ENCODE results near the gene DOC2A. TPM values are rescaled to one million over a fixed set of nuclear protein-coding genes. Genes with fewer than 3 reads are reported as not detected.

The DOC2A gene
- total and polyA plus RNA-seq, 2 donors (not counting 3 experiments of a cell fraction or from before 2014, with no cell fraction given): 0.60 to 0.63 TPM

DNA sequence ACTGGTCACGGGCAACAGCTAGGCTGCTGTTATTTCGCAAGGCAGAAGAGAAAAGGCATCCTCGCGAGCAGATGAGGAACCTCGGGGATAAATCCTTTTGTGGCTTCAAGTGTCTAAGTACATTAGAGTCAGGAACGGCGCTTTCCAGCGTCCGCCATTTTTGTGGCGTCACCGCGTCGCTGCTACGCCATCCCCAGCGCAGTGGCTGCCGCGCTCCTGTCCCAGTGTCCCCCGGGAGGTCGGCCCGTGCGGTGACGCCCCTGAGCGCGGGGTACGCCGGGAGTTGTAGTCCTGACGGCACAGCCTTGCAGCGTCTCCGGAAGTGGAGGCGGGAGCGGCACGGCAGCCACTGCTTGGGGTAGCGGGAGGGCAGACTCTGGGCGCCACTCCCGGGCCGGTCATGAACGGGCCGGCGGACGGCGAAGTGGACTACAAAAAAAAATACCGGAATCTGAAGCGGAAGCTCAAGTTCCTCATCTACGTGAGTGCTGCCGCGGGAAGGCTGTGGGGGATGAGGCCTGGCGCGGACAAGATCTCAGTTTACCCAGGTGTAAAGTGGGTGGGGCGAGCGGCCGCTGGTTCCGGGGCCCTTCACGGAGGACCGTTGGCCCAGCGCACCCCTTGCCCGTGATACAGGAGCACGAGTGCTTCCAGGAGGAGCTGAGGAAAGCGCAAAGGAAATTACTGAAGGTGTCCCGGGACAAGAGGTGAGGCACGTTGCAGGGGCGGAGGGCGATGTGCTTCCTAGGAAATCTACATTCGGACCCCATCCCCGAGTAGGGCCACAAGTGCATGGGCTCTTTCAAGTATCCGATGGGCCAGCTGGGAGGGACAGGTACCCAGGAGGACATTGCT is 14.7 kb downstream of the DOC2A start, which contains the start of gene INO80E:
Gene INO80E, plus strand, starts transcription at position 331 of the 855 bp plus-strand sequence. Its CDS starts 70 bp downstream, at position 401.
- H3K27me3 ChIP-seq (ENCODE audit: control insufficient read depth in 2 of 2, insufficient read depth in 2 of 2, low read length in 2 of 2): no peaks in the 10 kb centered on the region
- TSS peak; percentile 59 for BruUV-seq (replicated peaks)
- ChIA-PET CTCF (interaction anchor here (0.8 to 1.6 kb wide), 5 partner anchors 10 to 148 kb away, joined by 3 to 5 read pairs (median 3); partner anchors contain the start of gene TAOK2), POLR2A (interaction anchor here (1.0 kb wide), 1 partner anchor 10 kb away, joined by 3 read pairs; no protein-coding TSS in a partner anchor)
- peak within 1 kb of the TSS; percentile 84 for H3K4me2 ChIP-seq (ENCODE audit: insufficient read depth, low read length)
- TF ChIP-seq MYC (IDR thresholded peaks at IDR 0.05; ENCODE audit: low read depth, low read length) (no peak), POLR2AphosphoS5 (IDR thresholded peaks at IDR 0.05; ENCODE audit: insufficient read depth, low read depth, low read length) (peak; percentile 65)
- TF ChIP-seq, protein P1, sequence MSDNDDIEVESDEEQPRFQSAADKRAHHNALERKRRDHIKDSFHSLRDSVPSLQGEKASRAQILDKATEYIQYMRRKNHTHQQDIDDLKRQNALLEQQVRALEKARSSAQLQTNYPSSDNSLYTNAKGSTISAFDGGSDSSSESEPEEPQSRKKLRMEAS (IDR thresholded peaks at IDR 0.05; ENCODE audit: insufficient read depth, insufficient read length): peak; percentile 5
- H2AFZ ChIP-seq (ENCODE audit: low read depth, low read length): peak within 1 kb of the TSS; percentile 76
- no peaks in the 10 kb centered on the region for H3K9me3 ChIP-seq (replicated peaks; ENCODE audit: control insufficient read depth, insufficient read depth, low read length)
- intact Hi-C loops (cut with micrococcal nuclease) (loop anchor here (1.0 to 2.0 kb wide), 5 partner anchors 9 to 185 kb away; partner anchors contain the start of genes CDIPT and TAOK2), dilution Hi-C loops (cut with MboI; ENCODE audit: extremely low pct_ligation_motif_present, low sequenced_read_pairs) (loop anchor here (10.0 kb wide), 1 partner anchor 191 kb away; the partner anchor contains the start of gene MAZ)
- no peaks in the 10 kb centered on the region for H4K20me1 ChIP-seq (replicated peaks; ENCODE audit: control insufficient read depth, extremely low read depth, insufficient read depth, low read length)
- FAIRE-seq (peak; percentile 98), DNase-seq (ENCODE audit: low read depth, low spot score) (peak; percentile 95)
- H3K27ac ChIP-seq (ENCODE audit: insufficient read depth, low read depth, low read length): peak within 1 kb of the TSS; percentile 76
- H3K4me1 ChIP-seq (ENCODE audit: control insufficient read depth, extremely low read depth, insufficient read depth, low read length): peaks cover 22% of the 10 kb centered on the region
- H3K79me2 ChIP-seq (ENCODE audit: control insufficient read depth, insufficient read depth, low read length): peaks cover 7% of the 10 kb centered on the region
- H3K9me1 ChIP-seq (replicated peaks; ENCODE audit: control insufficient read depth, extremely low read depth, insufficient read depth, low read length): no peaks in the 10 kb centered on the region
- peaks cover 6 to 20% of the 10 kb centered on the region in 2 experiments for H3K36me3 ChIP-seq (ENCODE audit: control insufficient read depth in 2 of 2, extremely low read depth in 1 of 2, insufficient read depth in 2 of 2, low read length in 2 of 2)
- H3K4me3 ChIP-seq (replicated peaks in 1 of 3; ENCODE audit: insufficient read depth in 1 of 3, low read depth in 1 of 3, low read length in 3 of 3): peak within 1 kb of the TSS; percentile 70 to 81 (median 73)
- H3K9ac ChIP-seq (replicated peaks; ENCODE audit: extremely low read depth, insufficient read depth, low read length): peak within 1 kb of the TSS; percentile 94

Data from endothelial cell of umbilical vein (primary cell).